A172 (cell line): ENCODE data around the gene SEC24C. TPM values are rescaled to one million over a fixed set of nuclear protein-coding genes. Genes with fewer than 3 reads are reported as not detected.
"Not testable (repeated sequence)": the region's sequence is repeated elsewhere in the genome, so short reads cannot be mapped to it uniquely, and the experiment has no call there.

Experiments
- DNase-seq: peaks from one replicate; pipeline ENCODE4 v3.0.0-alpha.2; 2015; ENCODE audit warnings: low spot score
- total RNA-seq: library from RNA; depleted of rRNA; stranded (reverse); fragments of >200 nt; shearing (Covaris generic); gene quantifications from 2 replicates; pipeline ENCODE4 v1.2.3, GENCODE V29; 2014

SEC24C gene
- total RNA-seq, 1 experiment from 2014 or later: 79.0 TPM

- DNase-seq: no peak
These were observed 12.4 kb upstream of the SEC24C start for GRCh38 chr10:73731588-73732375.

- DNase-seq: no peak
These were observed 11.7 kb upstream of the SEC24C start for GRCh38 chr10:73732426-73732825.

- DNase-seq: no peak
These were observed 11.1 kb upstream of the SEC24C start for GRCh38 chr10:73732931-73733623.

- DNase-seq: no peak
These were observed 10.0 kb upstream of the SEC24C start for GRCh38 chr10:73734028-73734720.

- no peak for DNase-seq
These were observed 9.3 kb upstream of the SEC24C start for GRCh38 chr10:73734796-73735305.

- DNase-seq: not testable (repeated sequence)
These were observed 3.5 kb upstream of the SEC24C start for GRCh38 chr10:73740501-73741254.

GRCh38 chr10:73742454-73742734, 1.8 kb upstream of the SEC24C start:
- DNase-seq: no peak

- no peak for DNase-seq
These were observed 756 bp upstream of the SEC24C start for GRCh38 chr10:73743327-73743904.

GRCh38 chr10:73744664-73744975, 448 bp downstream of the SEC24C start:
- DNase-seq: peak; percentile 53

- no peak for DNase-seq
These were observed 2.5 kb downstream of the SEC24C start for GRCh38 chr10:73746721-73747120.

GRCh38 chr10:73750819-73751218, 6.6 kb downstream of the SEC24C start:
- no peak for DNase-seq

GRCh38 chr10:73756183-73756582, 12.0 kb downstream of the SEC24C start:
- no peak for DNase-seq

GRCh38 chr10:73758704-73759511, 14.7 kb downstream of the SEC24C start:
- DNase-seq: no peak

GRCh38 chr10:73759512-73760115, 15.4 kb downstream of the SEC24C start:
- no peak for DNase-seq

- DNase-seq: no peak
These were observed 17.6 kb downstream of the SEC24C start for GRCh38 chr10:73761781-73762180.

- no peak for DNase-seq
These were observed 18.7 kb downstream of the SEC24C start for GRCh38 chr10:73762915-73763314.

- DNase-seq: no peak
These were observed 19.2 kb downstream of the SEC24C start for GRCh38 chr10:73763343-73763742.

- no peak for DNase-seq
These were observed 20.9 kb downstream of the SEC24C start for GRCh38 chr10:73765066-73765465.

GRCh38 chr10:73768881-73769280, 24.7 kb downstream of the SEC24C start:
- no peak for DNase-seq

GRCh38 chr10:73769396-73769795, 25.2 kb downstream of the SEC24C start:
- no peak for DNase-seq
